Astrocyte of the spinal cord (primary cell): ENCODE measurements around the gene TGM4.
A peak's percentile ranks its signal among the peaks of the same experiment; 100 is the strongest.

ENCODE experiments used
- DNase-seq: peaks from one replicate; pipeline ENCODE4 v3.0.0; 2011; ENCODE audit warnings: low read depth, low spot score
- H3K4me3 ChIP-seq: 2 replicates; pipeline ENCODE4 v1.5.1; 2011; ENCODE audit warnings: low read depth, mild to moderate bottlenecking, low read length, moderate library complexity
- in situ Hi-C: cut with HindIII; loops from 2 replicates; pipeline ENCODE4 v1.10.0; 2017; ENCODE audit warnings: low sequenced_read_pairs
- TF ChIP-seq, protein P1 (sequence below): IDR thresholded peaks from 2 replicates; pipeline ENCODE4 v1.5.1; 2012; ENCODE audit warnings: low read depth, mild to moderate bottlenecking, low read length, inconsistent platforms

The TGM4 gene

DNA sequence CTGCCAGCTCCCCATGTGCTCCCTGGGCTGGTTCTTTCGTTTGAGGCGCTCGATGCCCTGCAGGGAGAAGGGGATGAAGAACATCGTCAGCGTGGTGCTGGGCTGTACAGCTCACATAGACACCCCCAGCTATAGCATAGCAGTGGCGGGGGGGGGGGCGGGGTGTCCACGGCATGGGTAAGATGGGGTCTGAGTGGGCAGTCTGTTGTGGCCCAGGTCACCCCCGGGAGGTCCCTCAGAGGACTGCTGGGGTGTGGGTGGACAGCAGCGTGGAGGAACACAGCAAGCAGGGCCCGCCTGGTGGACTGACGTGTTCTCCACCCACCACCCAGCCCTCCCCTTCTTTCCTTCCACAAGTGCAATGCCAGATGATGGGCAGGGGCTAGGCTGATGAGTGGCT lies 43.7 kb downstream of the TGM4 start:
- in situ Hi-C loops, result no loop called here
- no peak overlapping the region for H3K4me3 ChIP-seq
- TF ChIP-seq, protein P1, sequence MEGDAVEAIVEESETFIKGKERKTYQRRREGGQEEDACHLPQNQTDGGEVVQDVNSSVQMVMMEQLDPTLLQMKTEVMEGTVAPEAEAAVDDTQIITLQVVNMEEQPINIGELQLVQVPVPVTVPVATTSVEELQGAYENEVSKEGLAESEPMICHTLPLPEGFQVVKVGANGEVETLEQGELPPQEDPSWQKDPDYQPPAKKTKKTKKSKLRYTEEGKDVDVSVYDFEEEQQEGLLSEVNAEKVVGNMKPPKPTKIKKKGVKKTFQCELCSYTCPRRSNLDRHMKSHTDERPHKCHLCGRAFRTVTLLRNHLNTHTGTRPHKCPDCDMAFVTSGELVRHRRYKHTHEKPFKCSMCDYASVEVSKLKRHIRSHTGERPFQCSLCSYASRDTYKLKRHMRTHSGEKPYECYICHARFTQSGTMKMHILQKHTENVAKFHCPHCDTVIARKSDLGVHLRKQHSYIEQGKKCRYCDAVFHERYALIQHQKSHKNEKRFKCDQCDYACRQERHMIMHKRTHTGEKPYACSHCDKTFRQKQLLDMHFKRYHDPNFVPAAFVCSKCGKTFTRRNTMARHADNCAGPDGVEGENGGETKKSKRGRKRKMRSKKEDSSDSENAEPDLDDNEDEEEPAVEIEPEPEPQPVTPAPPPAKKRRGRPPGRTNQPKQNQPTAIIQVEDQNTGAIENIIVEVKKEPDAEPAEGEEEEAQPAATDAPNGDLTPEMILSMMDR, result no peak
- no peak for DNase-seq

GRCh38 chr3:44918581-44918980 lies 44.2 kb downstream of the TGM4 start:
- TF ChIP-seq, protein P1, result no peak
- in situ Hi-C loops, result no loop called here
- no peak overlapping the region for H3K4me3 ChIP-seq
- DNase-seq, result no peak

- DNase-seq, result no peak
- TF ChIP-seq, protein P1, result no peak
- in situ Hi-C loops, result no loop called here
- no peak overlapping the region for H3K4me3 ChIP-seq
Observed at GRCh38 chr3:44920081-44920480, 45.7 kb downstream of the TGM4 start.

DNA sequence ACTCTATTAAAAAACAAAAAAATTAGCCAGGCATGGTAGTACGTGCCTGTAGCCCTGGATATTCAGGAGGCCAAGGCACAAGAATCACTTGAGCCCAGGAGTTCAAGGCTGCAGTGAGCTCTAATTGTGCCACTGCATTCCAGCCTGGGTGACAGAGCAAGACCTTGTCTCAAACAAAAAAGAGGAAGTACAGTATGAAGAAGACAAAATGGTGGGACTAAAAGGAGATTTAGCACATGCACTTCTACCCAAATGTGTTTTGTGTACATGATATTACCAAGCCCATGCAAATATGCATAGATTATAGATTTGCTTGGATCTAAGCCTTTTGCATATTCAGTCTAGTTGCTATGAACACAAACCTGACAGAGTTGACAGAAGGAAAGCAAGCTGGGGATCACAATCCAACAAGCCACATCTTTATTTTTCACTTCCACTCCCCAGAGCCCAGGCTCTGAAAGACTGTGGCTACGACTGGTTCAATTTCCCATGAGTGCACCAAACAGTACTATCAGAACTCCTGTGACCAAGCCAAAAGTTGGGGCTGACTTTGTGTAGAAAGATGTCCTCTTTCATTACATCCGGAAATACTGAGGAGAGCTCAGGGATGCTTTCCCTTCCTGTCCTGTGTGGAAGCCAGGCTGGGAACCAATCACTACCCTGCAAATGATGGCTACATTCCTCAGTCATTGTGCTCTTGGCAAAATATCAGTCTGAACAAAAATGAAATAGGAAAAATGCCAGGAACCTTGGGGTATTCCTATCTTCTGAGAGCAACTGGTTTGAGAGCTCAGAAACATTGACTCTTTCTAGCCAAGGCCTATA lies 49.4 kb downstream of the TGM4 start:
- peak; percentile 13 for DNase-seq
- TF ChIP-seq, protein P1, result no peak
- no peak overlapping the region for H3K4me3 ChIP-seq
- in situ Hi-C loops, result no loop called here

GRCh38 chr3:44924457-44925084 lies 50.2 kb downstream of the TGM4 start:
- in situ Hi-C loops, result no loop called here
- TF ChIP-seq, protein P1, result no peak

GRCh38 chr3:44926172-44926571 lies 51.8 kb downstream of the TGM4 start:
- TF ChIP-seq, protein P1, result no peak
- no peak for DNase-seq
- in situ Hi-C loops, result no loop called here
- H3K4me3 ChIP-seq, result no peak overlapping the region

More at GRCh38 chr3:44924457-44925084, 50.2 kb downstream of the TGM4 start:
- no peak for DNase-seq
- no peak overlapping the region for H3K4me3 ChIP-seq
